HG03039 (cell line): ENCODE measurements around the gene RTN4RL1.
"Not testable (repeated sequence)": the region's sequence is repeated elsewhere in the genome, so short reads cannot be mapped to it uniquely, and the experiment has no call there.

ENCODE experiments used
- ATAC-seq: cut with Tn5 transposase; IDR thresholded peaks from one replicate; pipeline ENCODE4 v1.9.1; 2021; ENCODE audit warnings: mild to moderate bottlenecking, moderate library complexity; ENCODE audit not compliant: unreplicated experiment

Gene RTN4RL1

DNA sequence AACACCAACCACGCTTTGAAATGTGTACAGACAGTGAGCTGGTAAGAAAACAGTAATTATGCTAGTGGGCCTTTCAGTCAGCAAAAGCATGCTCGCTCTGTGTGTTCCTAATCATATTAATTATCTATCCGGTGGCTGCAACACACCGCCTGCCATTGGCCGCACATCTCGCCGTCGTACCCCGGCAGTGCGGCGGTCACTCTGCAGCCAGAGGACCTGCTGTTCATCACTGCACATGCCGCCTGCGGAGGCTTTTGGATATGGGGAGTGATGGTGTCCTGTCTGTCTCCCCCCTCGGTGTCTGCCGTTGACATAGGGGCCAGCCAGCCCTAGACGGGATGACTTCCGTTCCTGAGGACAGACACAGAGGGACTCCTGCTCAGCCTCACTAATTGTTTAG, 126.8 kb downstream of the RTN4RL1 start:
- ATAC-seq: no peak

DNA sequence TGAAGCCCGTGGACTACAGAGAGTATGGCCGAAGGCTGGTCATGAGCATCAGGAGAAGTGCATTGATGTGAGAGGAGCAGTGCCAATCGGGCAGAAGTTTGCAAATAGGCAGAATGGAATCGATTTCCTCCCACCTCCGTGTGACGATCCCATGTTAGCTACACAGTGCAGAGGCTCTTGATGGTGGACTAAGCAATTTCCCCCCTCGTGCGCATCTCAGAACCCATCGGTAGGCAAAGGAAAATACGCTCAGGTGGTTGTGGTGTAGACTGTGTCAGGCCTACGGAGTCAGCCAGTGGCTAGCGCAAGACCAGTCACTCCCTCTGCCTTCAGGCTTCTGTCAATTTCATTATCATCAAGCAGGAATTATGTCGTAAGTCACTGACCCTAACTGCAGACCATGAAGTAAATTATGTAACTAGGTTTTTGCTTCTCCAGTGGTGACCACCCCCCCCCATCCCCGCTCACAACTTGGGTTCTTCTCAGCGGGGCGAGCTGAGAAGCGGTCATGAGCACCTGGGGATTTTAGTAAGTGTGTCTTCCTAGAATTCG, 128.0 kb downstream of the RTN4RL1 start:
- no peak for ATAC-seq

DNA sequence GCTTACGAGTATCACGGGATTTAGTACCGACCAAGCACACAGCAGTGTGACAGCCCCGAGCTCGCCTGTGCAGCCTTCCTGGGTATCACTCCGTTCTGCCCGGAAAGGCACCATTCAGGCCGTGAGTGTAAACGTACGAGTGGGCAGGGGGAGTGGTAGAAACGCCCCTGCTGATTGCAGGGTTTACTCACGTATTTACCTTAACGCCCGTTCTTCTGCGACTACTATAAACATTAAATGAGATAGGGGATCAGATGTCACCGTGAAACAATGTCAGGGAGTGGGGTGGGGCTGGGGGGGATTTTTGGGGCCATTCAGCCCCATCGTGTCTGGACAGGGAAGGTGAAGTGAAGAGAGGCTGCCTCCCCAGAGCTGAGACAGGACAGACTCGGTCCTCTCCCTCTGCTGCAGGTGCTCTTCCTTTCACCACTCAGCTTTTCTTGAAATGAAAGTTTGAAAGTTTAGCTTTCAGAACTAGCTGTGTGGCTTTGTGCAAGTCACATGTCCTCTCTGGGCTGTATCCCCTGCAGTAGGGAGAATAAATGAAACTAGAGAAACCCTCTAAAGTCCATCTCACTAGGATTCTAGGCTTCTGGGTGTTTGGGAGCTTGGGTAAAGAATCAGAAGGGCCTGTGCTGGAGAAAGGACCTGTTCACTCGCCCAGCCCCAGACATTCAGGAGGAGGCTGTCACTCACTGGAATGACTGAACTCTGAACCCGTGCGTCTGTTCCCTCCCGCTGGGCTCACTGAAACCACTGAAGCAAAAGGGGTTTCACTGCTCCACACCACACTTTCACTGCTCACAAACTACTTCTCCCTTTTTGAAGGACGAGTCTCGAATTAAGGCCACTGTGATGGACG, 128.7 kb downstream of the RTN4RL1 start:
- no peak for ATAC-seq

DNA sequence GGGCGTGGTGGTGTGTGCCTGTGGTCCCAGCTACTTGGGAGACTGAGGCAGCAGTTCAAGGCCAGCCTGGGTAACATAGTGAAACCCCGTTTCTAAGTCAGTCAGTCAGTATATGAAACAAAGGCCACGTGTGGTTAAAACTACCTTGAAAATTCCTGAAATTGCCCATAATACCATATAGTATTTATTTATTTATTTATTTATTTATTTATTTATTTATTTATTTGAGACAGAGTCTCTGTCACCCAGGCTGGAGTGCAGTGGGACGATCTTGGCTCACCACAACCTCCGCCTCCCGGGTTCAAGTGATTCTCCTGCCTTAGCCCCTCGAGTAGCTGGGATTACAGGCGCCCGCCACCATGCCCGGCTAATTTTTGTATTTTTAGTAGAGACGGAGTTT, 129.7 kb downstream of the RTN4RL1 start:
- ATAC-seq: not testable (repeated sequence)

DNA sequence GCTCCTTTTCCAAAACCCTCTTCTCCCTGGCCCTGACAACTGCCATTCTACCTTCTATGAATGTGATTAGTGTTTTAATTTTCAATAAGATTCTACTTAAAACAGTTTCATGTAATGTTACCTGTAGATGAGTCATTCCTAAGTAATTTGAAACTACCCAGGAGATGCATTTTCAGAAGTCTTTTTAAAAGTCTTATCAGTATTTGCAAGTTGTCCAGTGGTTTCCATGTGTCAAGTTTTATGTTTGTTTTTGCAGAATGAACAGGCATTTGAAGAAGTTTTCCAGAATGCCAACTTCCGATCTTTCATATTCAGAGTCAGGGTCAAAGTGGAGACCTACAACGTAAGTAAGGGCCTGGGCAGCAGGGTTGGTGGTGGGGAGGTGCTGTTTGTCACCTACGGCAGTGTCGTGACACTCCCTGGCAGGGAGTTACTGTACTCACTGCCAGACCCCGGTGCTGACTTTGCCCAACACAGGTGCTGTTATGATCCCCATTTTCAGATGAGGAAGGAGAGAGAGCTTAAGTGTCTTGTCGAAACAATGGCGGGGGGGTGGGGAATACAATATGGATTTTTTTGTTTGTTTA, 130.3 kb downstream of the RTN4RL1 start:
- no peak for ATAC-seq

DNA sequence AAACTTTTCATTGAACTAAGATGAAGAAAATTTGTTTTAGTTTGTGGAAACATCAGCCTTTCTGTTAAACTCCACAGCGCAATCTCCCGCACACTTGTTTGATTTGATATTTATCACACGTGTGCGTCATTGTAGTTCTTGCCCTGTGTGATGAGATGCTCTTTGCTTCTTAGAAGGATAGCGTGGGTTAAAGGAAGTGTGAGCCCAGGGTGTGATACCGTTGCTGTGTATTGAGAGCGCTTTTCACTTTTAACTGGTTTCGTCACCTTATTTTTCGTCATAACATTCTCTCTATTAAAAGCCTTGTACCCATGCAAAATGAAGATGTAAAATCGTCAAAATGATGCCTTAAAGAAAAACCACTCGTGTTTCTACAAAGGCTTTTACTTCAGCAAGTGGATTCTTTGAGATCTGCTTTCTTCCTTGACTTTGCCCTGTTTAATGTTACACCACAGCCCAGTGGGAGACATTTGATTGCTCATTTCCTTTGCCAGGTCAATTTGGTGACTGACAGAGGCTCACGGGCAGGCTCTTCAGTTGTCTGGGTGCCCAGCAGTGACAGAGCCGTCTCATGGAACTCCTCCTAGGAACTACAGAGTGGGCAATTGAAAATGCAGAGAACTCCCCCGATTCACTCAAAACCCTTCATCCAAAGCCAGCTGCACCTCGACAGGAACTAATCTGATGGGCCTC, 134.2 kb downstream of the RTN4RL1 start:
- ATAC-seq: no peak

DNA sequence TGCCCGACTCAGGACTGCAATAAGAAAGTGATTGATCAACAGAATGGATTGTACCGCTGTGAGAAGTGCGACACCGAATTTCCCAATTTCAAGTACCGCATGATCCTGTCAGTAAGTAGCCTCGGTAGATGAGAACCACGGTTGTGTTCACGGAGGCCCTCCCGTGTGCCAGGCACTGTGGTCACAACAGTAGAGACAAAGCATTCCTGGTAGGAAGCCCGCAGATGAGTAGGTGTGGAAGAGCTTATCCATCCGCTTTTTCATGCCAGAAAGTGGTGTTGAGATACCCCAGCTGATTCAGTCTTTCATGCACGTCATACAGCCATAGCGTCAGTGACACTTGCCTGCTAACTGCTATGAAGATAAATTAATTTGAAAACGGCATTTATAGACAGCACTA, 136.4 kb downstream of the RTN4RL1 start:
- no peak for ATAC-seq
